IMR-90 (cell line): Measurements from ENCODE around the gene NFASC. TPM values are rescaled to one million over a fixed set of nuclear protein-coding genes. Genes with fewer than 3 reads are reported as not detected.

ENCODE experiments used
- ATAC-seq: fragments of 200-7000 bp; cut with Tn5 transposase; 2 replicates; pipeline ENCODE4 v1.9.1; 2020; ENCODE audit warnings: low read depth, mild to moderate bottlenecking, moderate library complexity
- BruUV-seq: library from RNA; stranded (reverse); fragments of 400-500 nt; replicated peaks from 2 replicates; lab custom pipeline; 2021; lab: Mats Ljungman, UMichigan
- CTCF ChIA-PET: fragments of 300-600 bp; formaldehyde crosslinking; extraction: SDS; loops from one replicate; lab custom pipeline; 2021; ENCODE audit warnings: antibody characterized with exemption; lab: Yijun Ruan, JAX
- POLR2A ChIA-PET: fragments of 300-600 bp; sonication (Branson Sonifier 250); formaldehyde crosslinking; loops from one replicate; lab custom pipeline; 2022; ENCODE audit warnings: antibody characterized with exemption; ENCODE audit not compliant: unreplicated experiment; lab: Charles Lee
- DNase-seq: peaks from one replicate; pipeline ENCODE4 v3.0.0; 2013
- H2AFZ ChIP-seq: replicated peaks from 2 replicates; pipeline ENCODE3; 2013; ENCODE audit warnings: low read length, mild to moderate bottlenecking; ENCODE audit not compliant: poor library complexity
- H2AK5ac ChIP-seq: 2 replicates; pipeline ENCODE4 v1.6.1; 2013; ENCODE audit warnings: low read depth, low read length, inconsistent platforms
- H2AK9ac ChIP-seq: replicated peaks from 2 replicates; pipeline ENCODE3; 2013; ENCODE audit warnings: mild to moderate bottlenecking, low read depth, low read length, moderate library complexity; ENCODE audit not compliant: poor library complexity
- H2BK120ac ChIP-seq: 2 replicates; pipeline ENCODE4 v1.6.1; 2013; ENCODE audit warnings: low read depth, low read length, inconsistent platforms
- H2BK15ac ChIP-seq: 3 replicates; pipeline ENCODE4 v1.6.1; 2013; ENCODE audit warnings: low read depth, low read length, inconsistent platforms
- H2BK20ac ChIP-seq: 2 replicates; pipeline ENCODE4 v1.6.1; 2013; ENCODE audit warnings: low read depth, mild to moderate bottlenecking, inconsistent platforms, low read length, moderate library complexity
- H2BK5ac ChIP-seq: 2 replicates; pipeline ENCODE4 v1.6.1; 2013; ENCODE audit warnings: mild to moderate bottlenecking, low read depth, low read length, inconsistent platforms; ENCODE audit not compliant: poor library complexity, severe bottlenecking
- H3K14ac ChIP-seq: replicated peaks from 2 replicates; pipeline ENCODE4 v1.6.1; 2013; ENCODE audit warnings: low read depth, low read length, inconsistent platforms
- H3K18ac ChIP-seq: 2 replicates; pipeline ENCODE4 v1.6.1; 2013; ENCODE audit warnings: low read depth, low read length, control low read depth
- H3K23ac ChIP-seq: 2 replicates; pipeline ENCODE4 v1.6.1; 2013; ENCODE audit warnings: low read depth, low read length, inconsistent platforms
- H3K27ac ChIP-seq: 2 replicates; pipeline ENCODE4 v1.5.1; 2013; ENCODE audit warnings: mild to moderate bottlenecking, control low read depth, low read length; ENCODE audit not compliant: insufficient read depth
- H3K27me3 ChIP-seq: 2 replicates; pipeline ENCODE4 v1.6.1; 2013; ENCODE audit warnings: low read length; ENCODE audit not compliant: control insufficient read depth, insufficient read depth
- H3K36me3 ChIP-seq: 2 replicates; pipeline ENCODE4 v1.6.1; 2013; ENCODE audit warnings: low read length, mixed read lengths; ENCODE audit not compliant: control insufficient read depth, insufficient read depth
- H3K4ac ChIP-seq: 2 replicates; pipeline ENCODE4 v1.6.1; 2013; ENCODE audit warnings: low read depth, low read length, inconsistent platforms
- H3K4me1 ChIP-seq: 2 replicates; pipeline ENCODE4 v1.6.1; 2013; ENCODE audit warnings: low read length, mixed read lengths; ENCODE audit not compliant: control insufficient read depth, insufficient read depth
- H3K4me2 ChIP-seq: 2 replicates; pipeline ENCODE4 v1.6.1; 2013; ENCODE audit warnings: low read depth, mild to moderate bottlenecking, control low read depth, low read length, moderate library complexity
- H3K4me3 ChIP-seq: 2 replicates; pipeline ENCODE4 v1.5.1; 2013; ENCODE audit warnings: low read depth, mild to moderate bottlenecking, control low read depth, low read length, moderate library complexity; ENCODE audit not compliant: insufficient read depth
- H3K56ac ChIP-seq: 2 replicates; pipeline ENCODE4 v1.6.1; 2013; ENCODE audit warnings: low read length, inconsistent platforms; ENCODE audit not compliant: insufficient read depth; ENCODE audit errors: extremely low read depth
- H3K79me1 ChIP-seq, 2 experiments: 2 replicates each; pipeline ENCODE4 v1.6.1; 2013; ENCODE audit warnings: low read length in 2 of 2, inconsistent platforms in 1 of 2, low read depth in 1 of 2
- H3K9ac ChIP-seq: 2 replicates; pipeline ENCODE4 v1.6.1; 2013; ENCODE audit warnings: low read depth, low read length, control low read depth
- H3K9me1 ChIP-seq: 2 replicates; pipeline ENCODE4 v1.6.1; 2013; ENCODE audit warnings: low read length, inconsistent platforms; ENCODE audit not compliant: insufficient read depth
- H3K9me3 ChIP-seq: 2 replicates; pipeline ENCODE4 v1.6.1; 2013; ENCODE audit warnings: low read length; ENCODE audit not compliant: control insufficient read depth, insufficient read depth
- H4K20me1 ChIP-seq: 2 replicates; pipeline ENCODE4 v1.6.1; 2013; ENCODE audit warnings: low read length, inconsistent platforms; ENCODE audit not compliant: insufficient read depth
- H4K5ac ChIP-seq: 2 replicates; pipeline ENCODE4 v1.6.1; 2013; ENCODE audit warnings: mild to moderate bottlenecking, low read depth, low read length, control low read depth
- H4K8ac ChIP-seq, 2 experiments: 2 replicates each; pipeline ENCODE4 v1.6.1; 2013; ENCODE audit warnings: low read depth in 2 of 2, low read length in 2 of 2, control low read depth in 1 of 2, inconsistent platforms in 1 of 2
- H4K91ac ChIP-seq: 2 replicates; pipeline ENCODE4 v1.6.1; 2013; ENCODE audit warnings: low read depth, low read length, inconsistent platforms; ENCODE audit not compliant: insufficient read depth
- BHLHE40 ChIP-seq: fragments of 150-350 bp; IDR thresholded peaks from 2 replicates; pipeline ENCODE4 v1.6.1; 2016; ENCODE audit warnings: mild to moderate bottlenecking, low read depth, low read length
- CEBPB ChIP-seq: IDR thresholded peaks from 2 replicates; pipeline ENCODE4 v1.6.1; 2012; ENCODE audit warnings: low read depth, low read length, improper control_type of control experiment
- CHD1 ChIP-seq: IDR thresholded peaks from 2 replicates; pipeline ENCODE4 v1.6.1; 2012; ENCODE audit warnings: low read depth, low read length, improper control_type of control experiment
- CTCF ChIP-seq: conservative IDR thresholded peaks from 2 replicates; pipeline ENCODE4 v1.5.1; 2012; ENCODE audit warnings: mild to moderate bottlenecking, low read depth, low read length, improper control_type of control experiment
- ELK1 ChIP-seq: fragments of 150-350 bp; IDR thresholded peaks from 2 replicates; pipeline ENCODE4 v1.6.1; 2016; ENCODE audit warnings: low read depth, mild to moderate bottlenecking, low read length, moderate library complexity, borderline replicate concordance
- FOS ChIP-seq: fragments of 150-350 bp; IDR thresholded peaks from 2 replicates; pipeline ENCODE4 v1.6.1; 2016; ENCODE audit warnings: low read depth, low read length
- MAFK ChIP-seq: IDR thresholded peaks from 2 replicates; pipeline ENCODE4 v1.6.1; 2012; ENCODE audit warnings: low read depth, low read length, improper control_type of control experiment
- MAZ ChIP-seq: IDR thresholded peaks from 2 replicates; pipeline ENCODE4 v1.6.1; 2012; ENCODE audit warnings: low read depth, mild to moderate bottlenecking, low read length, improper control_type of control experiment, moderate library complexity, borderline replicate concordance
- MXI1 ChIP-seq: IDR thresholded peaks from 2 replicates; pipeline ENCODE4 v1.6.1; 2012; ENCODE audit warnings: low read depth, mild to moderate bottlenecking, low read length, moderate library complexity, borderline replicate concordance
- NFE2L2 ChIP-seq: fragments of 150-350 bp; IDR thresholded peaks from 2 replicates; pipeline ENCODE4 v1.6.1; 2016; ENCODE audit warnings: low read depth, mild to moderate bottlenecking, low read length
- POLR2A ChIP-seq: IDR thresholded peaks from 2 replicates; pipeline ENCODE4 v1.6.1; 2012; ENCODE audit warnings: mild to moderate bottlenecking, low read depth, low read length
- RAD21 ChIP-seq: IDR thresholded peaks from 2 replicates; pipeline ENCODE4 v1.6.1; 2012; ENCODE audit warnings: low read length, improper control_type of control experiment
- RCOR1 ChIP-seq: IDR thresholded peaks from 2 replicates; pipeline ENCODE4 v1.6.1; 2012; ENCODE audit warnings: mild to moderate bottlenecking, low read length, improper control_type of control experiment; ENCODE audit not compliant: insufficient replicate concordance
- RFX5 ChIP-seq: IDR thresholded peaks from 2 replicates; pipeline ENCODE4 v1.8.0; 2012; ENCODE audit warnings: low read depth, mild to moderate bottlenecking, low read length, moderate library complexity
- SMC3 ChIP-seq: fragments of 150-350 bp; IDR thresholded peaks from 2 replicates; pipeline ENCODE4 v1.6.1; 2016; ENCODE audit warnings: low read depth, mild to moderate bottlenecking, antibody characterized with exemption, low read length, moderate library complexity
- USF2 ChIP-seq: fragments of 150-350 bp; IDR thresholded peaks from 2 replicates; pipeline ENCODE4 v1.6.1; 2017; ENCODE audit warnings: mild to moderate bottlenecking, antibody characterized with exemption, low read length, low read depth
- WGBS, 2 experiments: methylation state at CpG; one replicate each; pipeline versions ENCODE4 v1.1.5 to v1.1.7; 2013; ENCODE audit warnings: missing lambda C conversion rate in 2 of 2; ENCODE audit not compliant: insufficient read length in 1 of 2; ENCODE audit errors: extremely low coverage in 2 of 2; 5-methylcytosine and 5-hydroxymethylcytosine counted together
- dilution Hi-C: fragments of 300-500 bp; cut with HindIII; formaldehyde crosslinking; loops from one replicate; pipeline ENCODE4 v1.14.3; 2018; ENCODE audit warnings: low sequenced_read_pairs; ENCODE audit not compliant: unreplicated experiment
- in situ Hi-C: fragments of 300-500 bp; cut with MboI; formaldehyde crosslinking; loops from 3 replicates; pipeline ENCODE4 v1.14.3; 2019; ENCODE audit warnings: low sequenced_read_pairs, inconsistent platforms, mixed read lengths
- intact Hi-C: fragments of 100-400 bp; cut with micrococcal nuclease; formaldehyde crosslinking; loops from 2 replicates; pipeline ENCODE4 v1.10.0; 2022
- polyA plus RNA-seq, 3 experiments: library from polyadenylated mRNA; depleted of rRNA; stranded (reverse); fragments of >200 nt; gene quantifications; 2 replicates each; pipeline ENCODE4 v1.2.3, GENCODE V29; 2012; ENCODE audit warnings: low replicate concordance in 1 of 3
- total RNA-seq: library from RNA; depleted of rRNA; stranded (reverse); fragments of >200 nt; gene quantifications from 2 replicates; pipeline ENCODE4 v1.2.3, GENCODE V29; 2012

The NFASC gene
- total and polyA plus RNA-seq, 2 of the 4 experiments (the other 2 are of a cell fraction) = 0.18 to 0.79 TPM

GRCh38 chr1:205048382-205048781 lies 177.7 kb downstream of the NFASC start:
- no TSS peak for BruUV-seq

More at GRCh38 chr1:205048382-205048781, 177.7 kb downstream of the NFASC start:
- dilution Hi-C loops = no loop called here
- H3K9me3 ChIP-seq = no peaks in the 10 kb centered on the region
- H2AK5ac ChIP-seq = no peak overlapping the region
- H3K18ac ChIP-seq = no peak overlapping the region
- no peak overlapping the region for H4K5ac ChIP-seq
- H4K8ac ChIP-seq = no peak overlapping the region
- H3K14ac ChIP-seq = no peak overlapping the region
- in situ Hi-C loops = no loop called here
- no peak overlapping the region for H3K56ac ChIP-seq
- H3K9me1 ChIP-seq = no peaks in the 10 kb centered on the region
- no peak overlapping the region for H2BK15ac ChIP-seq
- no peak overlapping the region for H3K27ac ChIP-seq
- H4K20me1 ChIP-seq = no peaks in the 10 kb centered on the region
- ATAC-seq = no peak
- POLR2A ChIA-PET = no interaction called here
- H3K27me3 ChIP-seq = peaks cover 76% of the 10 kb centered on the region
- no CpG with 5 or more reads among the region's 9 CpGs for WGBS, 2 experiments
- H2AK9ac ChIP-seq = no peak overlapping the region
- no peak overlapping the region for H3K4ac ChIP-seq
- TF ChIP-seq MAFK (no peak), ELK1 (no peak), CHD1 (no peak), POLR2A (no peak), MAZ (no peak), NFE2L2 (no peak), MXI1 (no peak), CEBPB (no peak), USF2 (no peak), RFX5 (no peak), RCOR1 (no peak), FOS (no peak), SMC3 (no peak), RAD21 (no peak), CTCF (no peak), BHLHE40 (no peak)
- no peaks in the 10 kb centered on the region for H3K36me3 ChIP-seq
- no peaks in the 10 kb centered on the region for H3K4me1 ChIP-seq
- H2AFZ ChIP-seq = no peak overlapping the region
- CTCF ChIA-PET = interaction anchor here (2.1 kb wide), 1 partner anchor 13 kb away, joined by 10 read pairs; no protein-coding TSS in a partner anchor
- no peak overlapping the region for H4K91ac ChIP-seq
- H2BK20ac ChIP-seq = no peak overlapping the region
- H3K9ac ChIP-seq = no peak overlapping the region
- DNase-seq = no peak
- no peak overlapping the region for H3K4me3 ChIP-seq
- no peak overlapping the region for H2BK5ac ChIP-seq
- H3K23ac ChIP-seq = no peak overlapping the region
- intact Hi-C loops = no loop called here
- no peak overlapping the region for H2BK120ac ChIP-seq
- no peak overlapping the region for H3K4me2 ChIP-seq
- no peaks in the 10 kb centered on the region for H3K79me1 ChIP-seq
